GM23338 (cell line): ENCODE data around the gene RNF31. TPM values are rescaled to one million over a fixed set of nuclear protein-coding genes. Genes with fewer than 3 reads are reported as not detected.

Experiments used
- ATAC-seq: fragments of 200-7000 bp; cut with Tn5 transposase; 3 replicates; pipeline ENCODE4 v1.9.1; 2020
- DNase-seq: peaks from one replicate; pipeline ENCODE4 v3.0.0-alpha.2; 2015; ENCODE audit warnings: low spot score
- H2AFZ ChIP-seq: fragments of 200-600 bp; sonication (generic); 2 replicates; pipeline ENCODE4 v1.8.0; 2016; ENCODE audit warnings: antibody characterized with exemption, mild to moderate bottlenecking, moderate library complexity
- H3F3A ChIP-seq: fragments of 200-600 bp; sonication (generic); replicated peaks from 2 replicates; pipeline ENCODE4 v1.8.0; 2017; ENCODE audit warnings: antibody characterized with exemption, mixed run types, low read depth
- H3K27ac ChIP-seq: fragments of 200-600 bp; sonication (generic); 2 replicates; pipeline ENCODE4 v1.6.1; 2016; ENCODE audit warnings: low read depth
- H3K27me3 ChIP-seq: fragments of 200-600 bp; sonication (generic); 2 replicates; pipeline ENCODE4 v1.8.0; 2016; ENCODE audit warnings: mild to moderate bottlenecking, mixed run types, moderate library complexity; ENCODE audit not compliant: insufficient read depth
- H3K36me3 ChIP-seq: fragments of 200-600 bp; sonication (generic); 2 replicates; pipeline ENCODE4 v1.8.0; 2016; ENCODE audit warnings: mild to moderate bottlenecking; ENCODE audit not compliant: insufficient read depth
- H3K4me1 ChIP-seq: fragments of 200-600 bp; sonication (generic); 2 replicates; pipeline ENCODE4 v1.8.0; 2016; ENCODE audit warnings: mild to moderate bottlenecking, moderate library complexity; ENCODE audit not compliant: insufficient read depth
- H3K4me2 ChIP-seq: fragments of 200-600 bp; sonication (generic); 2 replicates; pipeline ENCODE4 v1.7.1; 2017; ENCODE audit warnings: mixed run types
- H3K4me3 ChIP-seq: fragments of 200-600 bp; sonication (generic); 2 replicates; pipeline ENCODE4 v1.6.1; 2016; ENCODE audit warnings: mixed run types
- H3K79me2 ChIP-seq: fragments of 200-600 bp; sonication (generic); replicated peaks from 2 replicates; pipeline ENCODE4 v1.8.0; 2017; ENCODE audit warnings: mild to moderate bottlenecking; ENCODE audit not compliant: insufficient read depth
- H3K9me2 ChIP-seq: fragments of 200-600 bp; sonication (generic); 2 replicates; pipeline ENCODE4 v1.8.0; 2017; ENCODE audit not compliant: insufficient read depth
- H4K20me1 ChIP-seq: fragments of 200-600 bp; sonication (generic); replicated peaks from 2 replicates; pipeline ENCODE4 v1.8.0; 2017; ENCODE audit warnings: mild to moderate bottlenecking; ENCODE audit not compliant: insufficient read depth
- H3K27ac Mint-ChIP-seq: 2 replicates; pipeline ENCODE4 v1.8.0; 2020; ENCODE audit warnings: inconsistent platforms, mild to moderate bottlenecking, moderate library complexity, mixed read lengths
- H3K27me3 Mint-ChIP-seq: 3 replicates; pipeline ENCODE4 v1.8.0; 2022; ENCODE audit warnings: low read depth, mild to moderate bottlenecking, moderate library complexity, mixed read lengths, inconsistent platforms; ENCODE audit not compliant: insufficient read depth, poor library complexity
- H3K36me3 Mint-ChIP-seq: 3 replicates; pipeline ENCODE4 v1.8.0; 2021; ENCODE audit warnings: low read depth, mild to moderate bottlenecking, inconsistent platforms, moderate library complexity, mixed read lengths
- H3K4me1 Mint-ChIP-seq: 3 replicates; pipeline ENCODE4 v1.8.0; 2020; ENCODE audit warnings: mild to moderate bottlenecking, inconsistent platforms, mixed read lengths
- H3K4me3 Mint-ChIP-seq: 3 replicates; pipeline ENCODE4 v1.8.0; 2021; ENCODE audit warnings: moderate library complexity, mild to moderate bottlenecking, inconsistent platforms, mixed read lengths
- H3K9me3 Mint-ChIP-seq: 3 replicates; pipeline ENCODE4 v1.8.0; 2020; ENCODE audit warnings: moderate library complexity, mild to moderate bottlenecking, inconsistent platforms, mixed read lengths
- EZH2 ChIP-seq: fragments of 200-600 bp; sonication (generic); IDR thresholded peaks from one replicate; pipeline ENCODE4 v1.8.0; 2017; ENCODE audit warnings: antibody characterized with exemption, mild to moderate bottlenecking, low read depth; ENCODE audit not compliant: unreplicated experiment
- EZH2phosphoT487 ChIP-seq: fragments of 200-600 bp; sonication (generic); IDR thresholded peaks from one replicate; pipeline ENCODE4 v1.8.1; 2018; ENCODE audit warnings: antibody characterized with exemption; ENCODE audit not compliant: unreplicated experiment
- JUNB ChIP-seq: IDR thresholded peaks from one replicate; pipeline ENCODE4 v1.6.1; 2016; ENCODE audit warnings: antibody characterized with exemption; ENCODE audit not compliant: unreplicated experiment
- ZNF114 ChIP-seq: fragments of 250-450 bp; sonication (Bioruptor Pico); IDR thresholded peaks from 2 replicates; pipeline ENCODE4 v1.5.0; 2020; ENCODE audit warnings: mild to moderate bottlenecking, moderate library complexity
- ZNF331 ChIP-seq: fragments of 250-450 bp; sonication (Bioruptor Pico); IDR thresholded peaks from 2 replicates; pipeline ENCODE4 v1.5.0; 2020; ENCODE audit warnings: low read depth, mild to moderate bottlenecking, moderate library complexity
- polyA plus RNA-seq: library from polyadenylated mRNA; unstranded; fragments of >200 nt; fragmentation: Nextera tagmentation; extraction: Ambion mirVana; gene quantifications from 2 replicates; pipeline ENCODE4 v1.2.1, GENCODE V29; 2016
- total RNA-seq: library from RNA; depleted of rRNA; stranded (reverse); fragments of >200 nt; shearing (Covaris generic); gene quantifications from 2 replicates; pipeline ENCODE4 v1.2.3, GENCODE V29; 2014
- TF ChIP-seq, protein P1 (sequence below): IDR thresholded peaks from one replicate; pipeline ENCODE4 v1.6.1; 2018; ENCODE audit warnings: antibody characterized with exemption; ENCODE audit not compliant: unreplicated experiment
- TF ChIP-seq, protein P2 (sequence below): fragments of 250-450 bp; sonication (Bioruptor Pico); IDR thresholded peaks from 2 replicates; pipeline ENCODE4 v1.5.0; 2020; ENCODE audit warnings: mild to moderate bottlenecking, moderate library complexity

Gene RNF31
- total and polyA plus RNA-seq, 2 experiments from 2014 or later, result 54.8 to 87.4 TPM

DNA sequence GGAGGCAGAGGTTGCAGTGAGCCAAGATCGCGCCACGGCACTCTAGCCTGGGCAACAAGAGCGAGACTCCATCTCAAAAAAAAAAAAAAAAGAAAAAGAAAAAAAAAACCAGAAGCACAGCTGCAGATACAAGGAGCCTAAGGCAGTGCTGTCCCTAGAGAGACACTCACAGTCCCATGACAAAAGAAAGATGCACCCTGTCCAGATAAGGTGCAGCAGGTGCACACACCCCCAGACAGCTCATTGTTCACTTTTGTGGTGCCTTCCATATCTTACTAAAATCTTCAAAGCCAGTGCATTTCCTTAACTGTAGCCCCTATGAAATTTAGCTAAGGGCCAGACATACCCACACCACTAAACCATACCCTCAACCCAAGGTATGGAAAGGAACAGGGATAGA is 24.9 kb upstream of the RNF31 start (continued):
- TF ChIP-seq, protein P1, sequence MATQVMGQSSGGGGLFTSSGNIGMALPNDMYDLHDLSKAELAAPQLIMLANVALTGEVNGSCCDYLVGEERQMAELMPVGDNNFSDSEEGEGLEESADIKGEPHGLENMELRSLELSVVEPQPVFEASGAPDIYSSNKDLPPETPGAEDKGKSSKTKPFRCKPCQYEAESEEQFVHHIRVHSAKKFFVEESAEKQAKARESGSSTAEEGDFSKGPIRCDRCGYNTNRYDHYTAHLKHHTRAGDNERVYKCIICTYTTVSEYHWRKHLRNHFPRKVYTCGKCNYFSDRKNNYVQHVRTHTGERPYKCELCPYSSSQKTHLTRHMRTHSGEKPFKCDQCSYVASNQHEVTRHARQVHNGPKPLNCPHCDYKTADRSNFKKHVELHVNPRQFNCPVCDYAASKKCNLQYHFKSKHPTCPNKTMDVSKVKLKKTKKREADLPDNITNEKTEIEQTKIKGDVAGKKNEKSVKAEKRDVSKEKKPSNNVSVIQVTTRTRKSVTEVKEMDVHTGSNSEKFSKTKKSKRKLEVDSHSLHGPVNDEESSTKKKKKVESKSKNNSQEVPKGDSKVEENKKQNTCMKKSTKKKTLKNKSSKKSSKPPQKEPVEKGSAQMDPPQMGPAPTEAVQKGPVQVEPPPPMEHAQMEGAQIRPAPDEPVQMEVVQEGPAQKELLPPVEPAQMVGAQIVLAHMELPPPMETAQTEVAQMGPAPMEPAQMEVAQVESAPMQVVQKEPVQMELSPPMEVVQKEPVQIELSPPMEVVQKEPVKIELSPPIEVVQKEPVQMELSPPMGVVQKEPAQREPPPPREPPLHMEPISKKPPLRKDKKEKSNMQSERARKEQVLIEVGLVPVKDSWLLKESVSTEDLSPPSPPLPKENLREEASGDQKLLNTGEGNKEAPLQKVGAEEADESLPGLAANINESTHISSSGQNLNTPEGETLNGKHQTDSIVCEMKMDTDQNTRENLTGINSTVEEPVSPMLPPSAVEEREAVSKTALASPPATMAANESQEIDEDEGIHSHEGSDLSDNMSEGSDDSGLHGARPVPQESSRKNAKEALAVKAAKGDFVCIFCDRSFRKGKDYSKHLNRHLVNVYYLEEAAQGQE, result no peak
- no peak for TF ChIP-seq JUNB
- no peak for TF ChIP-seq EZH2phosphoT487
- TF ChIP-seq ZNF114 (CRISPR knock-in tag), result no peak
- TF ChIP-seq, protein P2, sequence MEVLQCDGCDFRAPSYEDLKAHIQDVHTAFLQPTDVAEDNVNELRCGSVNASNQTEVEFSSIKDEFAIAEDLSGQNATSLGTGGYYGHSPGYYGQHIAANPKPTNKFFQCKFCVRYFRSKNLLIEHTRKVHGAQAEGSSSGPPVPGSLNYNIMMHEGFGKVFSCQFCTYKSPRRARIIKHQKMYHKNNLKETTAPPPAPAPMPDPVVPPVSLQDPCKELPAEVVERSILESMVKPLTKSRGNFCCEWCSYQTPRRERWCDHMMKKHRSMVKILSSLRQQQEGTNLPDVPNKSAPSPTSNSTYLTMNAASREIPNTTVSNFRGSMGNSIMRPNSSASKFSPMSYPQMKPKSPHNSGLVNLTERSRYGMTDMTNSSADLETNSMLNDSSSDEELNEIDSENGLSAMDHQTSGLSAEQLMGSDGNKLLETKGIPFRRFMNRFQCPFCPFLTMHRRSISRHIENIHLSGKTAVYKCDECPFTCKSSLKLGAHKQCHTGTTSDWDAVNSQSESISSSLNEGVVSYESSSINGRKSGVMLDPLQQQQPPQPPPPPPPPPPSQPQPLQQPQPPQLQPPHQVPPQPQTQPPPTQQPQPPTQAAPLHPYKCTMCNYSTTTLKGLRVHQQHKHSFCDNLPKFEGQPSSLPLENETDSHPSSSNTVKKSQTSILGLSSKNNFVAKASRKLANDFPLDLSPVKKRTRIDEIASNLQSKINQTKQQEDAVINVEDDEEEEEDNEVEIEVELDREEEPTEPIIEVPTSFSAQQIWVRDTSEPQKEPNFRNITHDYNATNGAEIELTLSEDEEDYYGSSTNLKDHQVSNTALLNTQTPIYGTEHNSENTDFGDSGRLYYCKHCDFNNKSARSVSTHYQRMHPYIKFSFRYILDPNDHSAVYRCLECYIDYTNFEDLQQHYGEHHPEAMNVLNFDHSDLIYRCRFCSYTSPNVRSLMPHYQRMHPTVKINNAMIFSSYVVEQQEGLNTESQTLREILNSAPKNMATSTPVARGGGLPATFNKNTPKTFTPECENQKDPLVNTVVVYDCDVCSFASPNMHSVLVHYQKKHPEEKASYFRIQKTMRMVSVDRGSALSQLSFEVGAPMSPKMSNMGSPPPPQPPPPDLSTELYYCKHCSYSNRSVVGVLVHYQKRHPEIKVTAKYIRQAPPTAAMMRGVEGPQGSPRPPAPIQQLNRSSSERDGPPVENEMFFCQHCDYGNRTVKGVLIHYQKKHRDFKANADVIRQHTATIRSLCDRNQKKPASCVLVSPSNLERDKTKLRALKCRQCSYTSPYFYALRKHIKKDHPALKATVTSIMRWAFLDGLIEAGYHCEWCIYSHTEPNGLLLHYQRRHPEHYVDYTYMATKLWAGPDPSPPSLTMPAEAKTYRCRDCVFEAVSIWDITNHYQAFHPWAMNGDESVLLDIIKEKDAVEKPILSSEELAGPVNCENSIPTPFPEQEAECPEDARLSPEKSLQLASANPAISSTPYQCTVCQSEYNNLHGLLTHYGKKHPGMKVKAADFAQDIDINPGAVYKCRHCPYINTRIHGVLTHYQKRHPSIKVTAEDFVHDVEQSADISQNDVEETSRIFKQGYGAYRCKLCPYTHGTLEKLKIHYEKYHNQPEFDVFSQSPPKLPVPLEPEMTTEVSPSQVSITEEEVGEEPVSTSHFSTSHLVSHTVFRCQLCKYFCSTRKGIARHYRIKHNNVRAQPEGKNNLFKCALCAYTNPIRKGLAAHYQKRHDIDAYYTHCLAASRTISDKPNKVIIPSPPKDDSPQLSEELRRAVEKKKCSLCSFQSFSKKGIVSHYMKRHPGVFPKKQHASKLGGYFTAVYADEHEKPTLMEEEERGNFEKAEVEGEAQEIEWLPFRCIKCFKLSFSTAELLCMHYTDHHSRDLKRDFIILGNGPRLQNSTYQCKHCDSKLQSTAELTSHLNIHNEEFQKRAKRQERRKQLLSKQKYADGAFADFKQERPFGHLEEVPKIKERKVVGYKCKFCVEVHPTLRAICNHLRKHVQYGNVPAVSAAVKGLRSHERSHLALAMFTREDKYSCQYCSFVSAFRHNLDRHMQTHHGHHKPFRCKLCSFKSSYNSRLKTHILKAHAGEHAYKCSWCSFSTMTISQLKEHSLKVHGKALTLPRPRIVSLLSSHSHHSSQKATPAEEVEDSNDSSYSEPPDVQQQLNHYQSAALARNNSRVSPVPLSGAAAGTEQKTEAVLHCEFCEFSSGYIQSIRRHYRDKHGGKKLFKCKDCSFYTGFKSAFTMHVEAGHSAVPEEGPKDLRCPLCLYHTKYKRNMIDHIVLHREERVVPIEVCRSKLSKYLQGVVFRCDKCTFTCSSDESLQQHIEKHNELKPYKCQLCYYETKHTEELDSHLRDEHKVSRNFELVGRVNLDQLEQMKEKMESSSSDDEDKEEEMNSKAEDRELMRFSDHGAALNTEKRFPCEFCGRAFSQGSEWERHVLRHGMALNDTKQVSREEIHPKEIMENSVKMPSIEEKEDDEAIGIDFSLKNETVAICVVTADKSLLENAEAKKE (CRISPR knock-in tag), result no peak
- no peak for TF ChIP-seq EZH2

DNA sequence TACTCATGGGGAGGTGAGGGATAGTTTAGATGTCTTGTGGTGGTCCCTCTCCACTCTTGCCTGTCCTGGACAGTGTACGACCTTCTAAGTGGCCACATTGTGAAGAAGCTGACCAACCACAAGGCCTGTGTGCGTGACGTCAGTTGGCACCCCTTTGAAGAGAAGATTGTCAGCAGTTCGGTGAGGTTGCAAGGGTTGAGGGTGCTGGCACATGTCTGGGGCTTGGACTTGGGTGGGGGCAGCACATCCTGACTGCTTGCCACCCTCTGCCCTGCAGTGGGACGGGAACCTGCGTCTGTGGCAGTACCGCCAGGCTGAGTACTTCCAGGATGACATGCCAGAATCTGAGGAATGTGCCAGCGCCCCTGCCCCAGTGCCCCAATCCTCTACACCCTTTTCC is 24.4 kb upstream of the RNF31 start:
- Mint-ChIP-seq H3K36me3 (peaks cover 49% of the 10 kb centered on the region), H3K27ac (no peak overlapping the region), H3K27me3 (no peaks in the 10 kb centered on the region), H3K4me1 (no peaks in the 10 kb centered on the region), H3K9me3 (no peaks in the 10 kb centered on the region), H3K4me3 (no peak overlapping the region)
- ATAC-seq (no peak), DNase-seq (no peak)
- Histone ChIP-seq H3K4me1 (no peaks in the 10 kb centered on the region), H3K27ac (no peak overlapping the region), H3F3A (no peaks in the 10 kb centered on the region), H4K20me1 (no peaks in the 10 kb centered on the region; the same call in 1 of the 2 replicates), H3K9me2 (no peaks in the 10 kb centered on the region), H2AFZ (no peak overlapping the region), H3K36me3 (peaks cover 18% of the 10 kb centered on the region; the same call in 1 of the 2 replicates), H3K4me2 (no peak overlapping the region), H3K27me3 (no peaks in the 10 kb centered on the region), H3K79me2 (no peaks in the 10 kb centered on the region), H3K4me3 (no peak overlapping the region)
- no peak for TF ChIP-seq JUNB
- TF ChIP-seq ZNF331, result no peak
- TF ChIP-seq, protein P1, result no peak
